ENCODE measurements around the gene GCAT. TPM values are rescaled to one million over a fixed set of nuclear protein-coding genes. Genes with fewer than 3 reads are reported as not detected.

Gene GCAT
- total and polyA plus RNA-seq, 9 of the 15 experiments (the other 6 are each of a cell fraction or from before 2014, with no cell fraction given) = 1.9 to 69.9 (median 26.4) TPM

- Histone ChIP-seq H3K4me1 (replicated peaks in 1 of 2; ENCODE audit: control insufficient read depth in 2 of 2, insufficient read depth in 2 of 2, low read length in 2 of 2) (peaks cover 17 to 38% of the 10 kb centered on the region in 2 experiments), H3K9ac (ENCODE audit: insufficient read depth in 1 of 2, low read depth in 2 of 2, low read length in 2 of 2) (peak overlapping the region; percentile 6 to 79; a peak in 3 of 4 replicates), H4K20me1 (replicated peaks; ENCODE audit: control insufficient read depth, insufficient read depth, low read length) (no peaks in the 10 kb centered on the region), H2AFZ (ENCODE audit: low read depth, low read length) (peak overlapping the region; percentile 78; the same call in 1 of the 2 replicates), H3K9me1 (ENCODE audit: control insufficient read depth, insufficient read depth, low read length) (no peaks in the 10 kb centered on the region), H3K27ac (ENCODE audit: extremely low read depth, low read depth, low read length) (peak overlapping the region; percentile 60; the same call in 2 of the 3 replicates), H3K36me3 (ENCODE audit: control insufficient read depth, insufficient read depth, low read length) (peaks cover 2% of the 10 kb centered on the region; the same call in 1 of the 3 replicates), H3K9me3 (replicated peaks; ENCODE audit: control insufficient read depth, insufficient read depth, low read depth, low read length) (no peaks in the 10 kb centered on the region), H3K4me3 (no peak overlapping the region), H3K27me3 (ENCODE audit: control insufficient read depth in 2 of 2, insufficient read depth in 2 of 2, low read length in 2 of 2) (no peaks in the 10 kb centered on the region), H3K4me2 (ENCODE audit: insufficient read depth, low read length) (peak overlapping the region; percentile 5), H3K79me2 (ENCODE audit: control insufficient read depth, insufficient read depth, low read length) (no peaks in the 10 kb centered on the region)
- in situ Hi-C loops (cut with MboI) = no loop called here
- BruUV-seq (replicated peaks) = no TSS peak
- peak; percentile 91 for ATAC-seq
- intact Hi-C loops (cut with micrococcal nuclease) = no loop called here
- 3% methylated on average over 5 of the region's 10 CpGs for WGBS (ENCODE audit: insufficient coverage, low coverage, missing lambda C conversion rate)
- ChIA-PET CTCF (ENCODE audit: low intra/inter-chr PET ratio) (no interaction called here), POLR2A (interaction anchor here (0.6 to 1.2 kb wide), 3 partner anchors 30 to 129 kb away, joined by 3 read pairs; no protein-coding TSS in a partner anchor)
- FAIRE-seq = peak; percentile 82
- peak; percentile 71 to 73 (median 72) for DNase-seq (ENCODE audit: extremely low read depth in 1 of 4, low spot score in 3 of 4)
- no peak for TF ChIP-seq GTF2F1 (IDR thresholded peaks at IDR 0.05; ENCODE audit: low read depth, low read length)
- TF ChIP-seq BHLHE40 (IDR thresholded peaks at IDR 0.05; ENCODE audit: low read length) = peak; percentile 90
- TF ChIP-seq ZEB2 (IDR thresholded peaks at IDR 0.05) = no peak
- peak; percentile 60 for TF ChIP-seq TAF9B (IDR thresholded peaks at IDR 0.05; ENCODE audit: partially characterized antibody)
- peak; percentile 82 for TF ChIP-seq PKNOX1 (IDR thresholded peaks at IDR 0.05)
- TF ChIP-seq ZBTB34 (CRISPR knock-in tag; IDR thresholded peaks at IDR 0.05) = no peak
- TF ChIP-seq ZFPM2 (CRISPR knock-in tag; IDR thresholded peaks at IDR 0.05) = no peak
- TF ChIP-seq CBFA2T2 (conservative IDR thresholded peaks at IDR 0.05) = peak; percentile 29
- no peak for TF ChIP-seq MYC (IDR thresholded peaks at IDR 0.05; ENCODE audit: low read depth, low read length)
- no peak for TF ChIP-seq MYC (CRISPR knock-in tag; IDR thresholded peaks at IDR 0.05; ENCODE audit: borderline replicate concordance, low read depth)
- TF ChIP-seq MNT (conservative IDR thresholded peaks at IDR 0.05) = 0 out of 4 replicates have a peak, but pooled peaks of 1 of the 2 experiments have one; percentile 31
- TF ChIP-seq SMAD4 (CRISPR knock-in tag; conservative IDR thresholded peaks at IDR 0.05) = no peak
- TF ChIP-seq MLLT1 (IDR thresholded peaks at IDR 0.05) = no peak
- TF ChIP-seq FOXP4 (CRISPR knock-in tag; IDR thresholded peaks at IDR 0.05; ENCODE audit: borderline replicate concordance) = no peak
- peak; percentile 83 for TF ChIP-seq DPF2 (IDR thresholded peaks at IDR 0.05)
- TF ChIP-seq ZNF316 (IDR thresholded peaks at IDR 0.05) = peak; percentile 99
These were observed 45.3 kb upstream of the GCAT start for GRCh38 chr22:37762389-37762836.
